GM21723 (cell line): ENCODE measurements around the gene ABLIM2.

Experiments used
- ATAC-seq: cut with Tn5 transposase; IDR thresholded peaks from one replicate; pipeline ENCODE4 v1.9.1; 2021; ENCODE audit warnings: mild to moderate bottlenecking, moderate library complexity; ENCODE audit not compliant: unreplicated experiment

Gene ABLIM2

DNA sequence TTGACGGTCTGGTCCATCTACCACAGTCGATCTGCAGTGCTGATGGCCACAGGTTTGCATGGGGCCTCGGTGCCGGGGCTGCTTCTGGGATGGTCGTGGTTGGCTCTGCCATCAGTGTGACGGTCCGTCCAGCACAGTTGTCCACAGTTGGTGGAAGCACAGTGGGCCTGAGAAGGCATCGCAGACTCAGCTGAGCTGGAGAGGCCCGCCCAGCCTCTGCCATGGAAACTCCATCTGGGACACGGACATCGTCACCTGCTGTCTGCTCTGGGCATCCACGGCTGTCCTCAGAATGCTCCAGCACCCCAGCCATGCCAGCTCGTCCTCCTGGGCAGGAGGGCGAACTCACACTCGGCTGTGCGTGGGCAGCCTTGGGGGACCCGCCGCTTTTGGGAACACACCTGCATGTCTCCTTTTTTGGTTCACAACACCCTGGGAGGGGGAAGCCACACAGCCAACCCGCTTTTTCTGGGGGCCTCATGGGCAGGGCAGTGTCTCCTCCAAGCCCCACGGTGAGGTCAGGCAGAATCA lies 33.0 kb downstream of the ABLIM2 start:
- ATAC-seq: no peak

DNA sequence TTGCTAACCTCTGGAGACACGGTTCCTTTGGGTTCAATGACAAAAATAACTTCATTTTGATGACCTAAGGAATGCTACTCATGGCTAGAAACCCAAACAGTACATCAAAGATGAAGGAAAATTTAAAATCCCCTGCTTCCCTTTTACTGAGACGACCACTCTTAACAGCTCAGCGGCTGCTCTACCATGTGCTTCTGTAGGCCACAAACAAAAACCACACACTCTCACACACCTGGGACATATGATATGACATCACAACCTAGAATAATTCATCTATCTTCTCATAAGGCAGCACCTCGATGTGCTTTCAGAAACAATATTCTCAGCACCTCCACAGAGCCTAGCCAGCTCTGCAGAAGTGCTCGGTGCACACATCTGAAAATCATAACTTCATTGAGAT lies 34.7 kb downstream of the ABLIM2 start:
- ATAC-seq: no peak

DNA sequence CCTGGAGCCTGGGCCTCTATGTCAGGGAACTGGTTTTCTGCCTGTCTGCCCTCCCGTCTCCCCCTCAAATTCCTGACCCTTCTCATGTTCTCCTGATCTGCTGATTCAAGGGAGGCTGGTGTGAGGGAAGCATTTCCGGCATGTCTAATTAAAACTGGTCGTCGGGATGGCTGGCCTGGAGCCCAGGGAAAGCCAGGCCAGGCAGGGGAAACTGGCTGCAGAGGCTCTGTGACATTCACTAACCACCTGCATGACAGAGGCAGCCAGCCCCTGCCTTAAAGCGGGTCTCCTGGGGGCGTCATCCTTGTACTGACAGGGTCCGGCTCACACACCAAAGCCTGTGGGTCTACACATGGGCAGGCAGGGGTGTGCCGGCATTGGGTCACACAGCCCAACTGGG lies 35.2 kb downstream of the ABLIM2 start:
- ATAC-seq: no peak

DNA sequence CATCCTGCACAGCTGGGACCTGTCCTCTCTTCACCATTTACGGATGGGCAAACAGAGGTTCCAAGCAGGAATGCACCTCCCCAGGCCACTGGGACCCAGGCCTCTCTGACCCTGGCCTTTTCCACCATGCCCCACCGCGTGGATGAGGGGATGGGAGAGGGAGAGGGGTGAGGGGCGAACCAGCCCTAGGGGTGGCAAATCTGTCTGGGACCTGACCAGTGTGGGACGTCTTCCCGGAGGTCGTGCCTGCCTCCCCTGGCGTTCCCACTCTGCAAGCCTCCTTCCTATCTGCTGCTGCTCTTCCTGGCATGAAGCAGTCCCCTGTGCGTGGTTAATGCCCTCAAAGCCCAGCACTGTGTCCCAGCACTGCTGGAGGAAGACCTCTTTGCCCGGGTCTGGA lies 35.9 kb downstream of the ABLIM2 start:
- no peak for ATAC-seq

DNA sequence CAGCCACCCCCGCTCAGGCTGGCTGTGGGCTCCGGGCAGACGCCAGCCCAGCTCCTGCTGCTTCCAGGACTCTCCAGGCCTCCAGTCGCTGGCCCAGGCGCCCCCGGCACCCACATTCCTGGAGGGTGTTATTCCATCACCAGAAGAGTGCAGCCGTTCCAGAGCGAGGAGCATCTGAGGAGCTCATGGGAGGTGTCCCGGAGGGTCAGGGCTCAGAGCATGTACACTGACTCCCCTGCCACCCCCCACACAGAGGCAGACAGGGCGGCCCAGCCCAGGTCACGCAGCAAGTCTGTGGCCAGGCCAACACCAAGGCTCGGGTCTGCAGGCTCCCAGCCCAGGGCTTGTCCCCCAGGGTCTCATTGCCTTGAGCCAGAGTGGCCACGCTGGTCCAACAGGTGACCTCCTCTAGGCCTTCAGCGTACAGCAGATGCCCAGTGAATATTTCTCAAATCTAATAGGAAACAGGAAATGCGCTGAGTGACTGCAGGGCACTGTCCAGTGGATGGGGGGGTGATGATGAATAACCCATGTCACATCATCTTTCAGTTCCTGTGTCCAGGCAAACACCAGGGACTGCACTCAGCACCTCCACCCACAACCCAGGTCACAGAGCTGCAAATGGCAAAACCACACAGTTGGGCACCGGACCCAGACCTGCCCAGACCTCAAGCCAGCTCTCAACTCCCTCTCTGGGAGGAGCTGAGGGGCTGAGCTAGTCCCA lies 37.2 kb downstream of the ABLIM2 start:
- ATAC-seq: no peak

DNA sequence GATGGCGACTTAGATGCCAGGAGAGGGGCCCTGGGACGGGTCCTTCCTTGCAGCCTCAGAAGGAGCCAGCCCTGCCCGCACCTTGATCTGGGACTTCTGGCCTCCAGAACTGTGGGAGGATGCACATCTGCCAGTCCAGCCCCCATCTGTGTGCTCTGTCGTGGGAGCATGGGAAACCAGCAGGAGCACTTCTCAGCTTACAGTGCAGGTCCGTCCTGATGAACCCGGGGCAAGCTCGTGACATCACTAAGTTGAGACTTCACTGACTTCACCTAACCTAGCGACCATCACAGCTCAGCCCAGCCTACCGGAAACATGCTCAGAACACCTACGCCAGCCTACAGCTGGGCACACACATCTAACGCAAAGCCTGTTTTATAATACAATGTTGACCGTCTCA lies 38.1 kb downstream of the ABLIM2 start:
- no peak for ATAC-seq

DNA sequence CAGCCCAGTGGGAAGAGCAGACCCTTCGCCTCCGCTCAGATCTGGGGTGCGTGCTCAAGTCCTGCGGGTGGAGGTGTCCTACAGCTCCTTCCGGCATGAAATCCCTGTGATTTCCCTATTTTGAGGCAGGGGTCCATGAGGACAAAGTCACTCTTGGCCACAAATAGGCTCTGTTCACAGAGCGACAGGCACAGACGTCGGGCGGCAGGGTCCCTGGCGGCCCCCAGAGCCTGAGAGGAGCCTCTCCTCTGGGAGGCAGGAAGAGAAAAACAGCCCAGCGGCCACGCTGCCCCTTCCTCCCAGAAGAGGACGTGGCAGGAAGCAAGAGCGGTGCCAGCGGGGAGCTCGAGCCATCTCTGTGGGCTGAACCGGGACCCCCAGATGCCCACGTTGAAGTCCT lies 38.7 kb downstream of the ABLIM2 start:
- no peak for ATAC-seq

DNA sequence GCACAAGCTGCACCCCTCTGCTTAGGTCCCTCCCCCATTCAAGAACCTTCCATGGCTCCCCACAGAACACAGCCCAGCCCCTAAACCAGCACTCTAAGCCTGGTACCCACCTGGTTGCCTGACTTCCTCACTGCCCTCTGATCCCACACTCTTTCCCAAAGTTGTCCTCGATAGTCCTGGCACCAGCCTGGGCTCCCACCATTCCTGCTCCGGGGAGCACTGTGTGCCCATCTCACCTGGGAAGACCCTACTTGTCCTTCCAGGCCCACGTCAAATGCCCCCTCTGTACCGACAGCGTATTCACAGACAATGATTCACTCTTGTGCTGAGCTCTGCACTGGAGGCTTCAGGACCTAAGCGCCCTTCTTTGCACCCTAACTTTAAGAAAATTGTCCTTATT lies 40.1 kb downstream of the ABLIM2 start:
- no peak for ATAC-seq

DNA sequence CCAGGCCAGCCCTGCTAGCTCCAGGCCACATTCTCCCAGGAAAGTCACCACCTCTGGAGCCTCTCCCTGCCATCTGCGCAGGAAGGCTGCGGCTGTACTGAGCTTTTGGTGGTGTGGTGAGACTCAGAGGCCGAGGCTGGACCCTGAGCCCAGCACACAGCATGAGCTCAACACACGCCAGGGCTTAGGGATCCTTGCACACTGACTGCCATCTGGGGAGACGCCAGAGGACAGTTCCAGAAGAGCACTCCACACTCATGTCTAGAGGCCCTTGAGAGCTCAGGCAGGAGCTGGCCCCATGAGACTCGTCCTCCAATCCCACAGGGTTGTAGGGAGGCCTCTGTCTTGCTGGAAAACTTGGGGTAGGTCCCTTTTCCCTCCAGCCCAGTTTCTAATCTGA lies 40.6 kb downstream of the ABLIM2 start:
- ATAC-seq: no peak

DNA sequence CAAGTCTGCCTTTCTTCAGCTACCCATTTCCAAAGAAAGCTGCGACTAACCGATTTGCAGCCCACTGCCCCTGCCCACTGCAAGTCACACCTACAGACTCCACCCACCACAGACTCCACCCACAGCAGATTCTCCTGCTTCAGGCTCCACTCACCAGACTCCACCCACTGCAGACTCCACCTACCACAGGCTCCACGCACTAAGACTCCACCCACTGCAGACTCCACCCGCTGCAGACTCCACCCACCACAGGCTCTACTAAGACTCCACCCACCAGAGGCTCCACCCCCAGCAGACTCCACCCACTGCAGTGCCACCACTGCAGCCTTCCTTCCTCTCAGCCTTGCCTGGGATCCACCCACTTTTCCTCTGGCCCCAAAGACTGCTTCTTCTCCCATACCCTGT lies 41.3 kb downstream of the ABLIM2 start:
- ATAC-seq: no peak

DNA sequence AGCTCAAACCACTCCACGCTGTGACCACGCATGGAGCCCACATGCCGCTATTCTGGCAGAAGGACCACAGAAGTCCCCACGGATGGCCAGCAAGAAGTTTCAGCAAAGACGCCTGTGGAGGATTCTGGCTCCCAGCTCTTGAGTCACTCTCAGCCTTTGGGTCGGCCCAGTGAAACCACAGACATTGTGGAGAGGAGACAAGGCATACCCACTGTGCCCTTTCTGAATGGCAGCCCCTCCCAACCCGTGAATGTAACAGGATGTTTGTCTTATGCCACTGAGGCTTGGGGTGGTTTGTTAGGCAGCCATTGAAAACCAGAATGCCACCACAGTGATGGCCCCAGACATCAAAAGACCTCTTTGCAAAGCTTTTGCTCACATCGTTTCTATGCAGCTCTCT lies 42.7 kb downstream of the ABLIM2 start:
- ATAC-seq: no peak

DNA sequence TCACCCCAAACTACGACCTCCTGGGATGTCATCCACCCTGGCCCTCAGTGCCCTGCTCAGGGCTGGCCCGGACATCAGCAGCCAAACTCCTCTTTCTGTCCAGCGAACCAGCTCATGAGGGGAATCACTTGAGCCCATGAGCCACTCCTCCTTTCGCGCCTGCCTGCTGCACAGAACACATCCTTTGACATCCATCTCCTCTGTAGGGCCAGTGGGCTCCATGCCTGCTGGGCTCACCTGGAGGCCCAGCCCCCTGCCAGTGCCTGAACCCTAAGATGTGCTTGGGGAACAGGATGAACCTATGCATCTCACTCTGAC lies 43.5 kb downstream of the ABLIM2 start:
- ATAC-seq: no peak

DNA sequence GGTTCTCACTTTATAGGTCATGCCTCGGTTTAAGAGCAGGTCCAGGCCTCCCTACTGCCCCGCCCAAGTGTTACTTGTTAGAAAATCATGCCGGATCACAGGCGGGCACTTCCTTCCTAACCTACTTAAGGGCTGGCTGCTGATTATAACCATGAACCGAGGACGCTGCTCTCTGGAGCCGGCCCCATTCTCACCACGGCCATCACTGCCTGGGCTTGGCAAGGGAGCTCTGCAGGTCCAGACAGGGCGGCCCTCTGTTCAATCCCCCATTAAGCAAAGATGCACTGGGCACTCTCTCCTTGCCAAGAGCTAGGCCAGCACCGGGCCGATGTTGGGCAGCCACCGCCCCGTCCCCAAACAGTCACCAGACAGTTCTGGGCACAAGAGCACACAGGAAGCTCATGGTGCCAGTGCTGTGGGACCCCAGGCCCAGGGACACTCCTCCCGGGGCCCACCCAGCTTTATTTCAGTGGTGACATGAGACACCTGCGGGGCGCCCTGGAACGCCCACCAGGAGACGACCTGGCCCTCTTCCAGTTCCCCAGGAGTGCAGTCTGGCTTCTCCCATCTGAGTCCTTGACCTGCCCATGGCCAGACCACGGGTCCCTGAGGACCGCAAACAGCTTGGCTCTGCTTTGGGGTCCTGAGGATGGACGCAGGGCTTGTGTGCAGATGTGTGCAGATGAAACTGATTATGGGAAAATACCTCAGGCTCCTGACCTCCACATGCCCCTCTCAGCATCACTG lies 44.0 kb downstream of the ABLIM2 start:
- ATAC-seq: no peak

DNA sequence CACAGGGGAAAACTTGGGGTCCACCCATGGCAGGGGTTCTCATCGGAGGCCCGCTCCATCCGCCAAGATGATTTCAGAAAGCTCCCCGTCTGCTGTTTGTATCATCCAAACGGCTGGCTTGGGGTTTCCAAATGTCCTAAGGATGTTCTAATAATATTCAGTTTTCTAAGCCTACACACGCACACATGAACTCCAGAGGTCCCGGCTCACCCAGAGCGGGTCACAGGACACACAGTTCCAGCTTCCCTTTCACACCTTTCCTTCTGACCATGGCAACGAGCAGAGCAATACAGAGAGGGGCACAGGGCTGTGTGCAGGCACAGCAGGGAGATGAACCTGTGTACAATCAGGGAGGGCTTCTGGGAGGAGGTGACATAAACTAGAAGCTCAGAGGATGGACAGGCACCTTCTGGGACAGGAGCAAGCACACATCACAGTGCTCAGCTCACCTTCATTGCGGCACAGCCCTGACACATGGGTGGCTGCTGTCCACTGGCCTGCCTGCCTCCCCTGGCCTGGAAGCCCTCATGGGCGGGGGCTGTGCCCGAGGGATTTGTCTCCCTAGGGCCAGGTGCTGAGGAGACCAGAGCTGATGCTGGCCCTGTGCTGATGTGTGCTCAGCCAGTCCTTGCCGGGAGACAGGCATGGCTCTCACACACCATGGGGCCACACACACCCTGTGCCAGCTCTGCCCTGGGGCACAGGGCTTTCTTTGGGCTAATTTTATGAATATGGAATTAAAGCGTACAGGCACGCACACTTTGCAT lies 44.8 kb downstream of the ABLIM2 start:
- ATAC-seq: no peak

DNA sequence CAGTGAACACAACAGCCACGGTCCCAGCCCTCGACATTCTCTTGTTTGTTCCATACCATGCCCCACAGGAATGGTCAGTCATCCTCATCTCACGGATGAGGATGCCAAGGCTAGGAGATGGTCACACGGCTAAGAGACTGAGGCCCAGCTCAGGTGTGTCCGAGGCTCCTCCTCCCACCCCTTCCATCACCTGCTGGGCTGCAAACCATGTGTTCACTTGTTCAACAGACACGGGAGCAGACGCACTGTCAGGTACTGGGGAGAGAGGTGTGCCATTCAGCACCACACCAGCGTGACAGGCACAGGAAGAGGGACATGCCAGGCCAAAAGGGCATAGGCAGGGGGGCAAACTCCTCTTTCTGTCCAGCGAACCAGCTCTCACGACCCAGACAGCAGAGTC lies 45.9 kb downstream of the ABLIM2 start:
- no peak for ATAC-seq

DNA sequence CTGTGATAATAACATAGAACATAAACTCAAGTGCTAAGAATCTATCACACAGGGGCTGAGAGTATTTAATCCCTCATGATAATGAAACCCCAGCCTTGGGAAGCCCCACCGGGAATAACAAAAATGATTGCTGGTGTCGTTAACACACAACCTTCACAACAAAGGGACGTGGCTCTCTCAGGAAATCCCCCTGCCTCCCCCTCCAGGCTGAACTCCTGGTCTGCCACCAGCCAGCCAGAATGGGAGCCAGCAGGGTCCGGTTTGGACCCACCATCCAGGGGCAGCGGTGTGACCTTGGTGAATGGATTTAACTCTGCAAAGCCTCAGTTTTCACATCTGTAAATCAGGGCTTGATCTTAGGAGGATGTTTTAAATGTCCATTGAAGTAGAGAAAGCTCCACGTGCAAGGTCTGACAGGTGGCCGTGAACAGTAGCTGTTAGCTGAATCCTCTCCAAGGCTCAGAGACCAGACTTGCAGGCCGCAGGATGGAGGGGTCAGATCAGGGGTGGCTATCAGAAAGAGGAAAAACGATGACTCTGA lies 46.5 kb downstream of the ABLIM2 start:
- ATAC-seq: no peak

DNA sequence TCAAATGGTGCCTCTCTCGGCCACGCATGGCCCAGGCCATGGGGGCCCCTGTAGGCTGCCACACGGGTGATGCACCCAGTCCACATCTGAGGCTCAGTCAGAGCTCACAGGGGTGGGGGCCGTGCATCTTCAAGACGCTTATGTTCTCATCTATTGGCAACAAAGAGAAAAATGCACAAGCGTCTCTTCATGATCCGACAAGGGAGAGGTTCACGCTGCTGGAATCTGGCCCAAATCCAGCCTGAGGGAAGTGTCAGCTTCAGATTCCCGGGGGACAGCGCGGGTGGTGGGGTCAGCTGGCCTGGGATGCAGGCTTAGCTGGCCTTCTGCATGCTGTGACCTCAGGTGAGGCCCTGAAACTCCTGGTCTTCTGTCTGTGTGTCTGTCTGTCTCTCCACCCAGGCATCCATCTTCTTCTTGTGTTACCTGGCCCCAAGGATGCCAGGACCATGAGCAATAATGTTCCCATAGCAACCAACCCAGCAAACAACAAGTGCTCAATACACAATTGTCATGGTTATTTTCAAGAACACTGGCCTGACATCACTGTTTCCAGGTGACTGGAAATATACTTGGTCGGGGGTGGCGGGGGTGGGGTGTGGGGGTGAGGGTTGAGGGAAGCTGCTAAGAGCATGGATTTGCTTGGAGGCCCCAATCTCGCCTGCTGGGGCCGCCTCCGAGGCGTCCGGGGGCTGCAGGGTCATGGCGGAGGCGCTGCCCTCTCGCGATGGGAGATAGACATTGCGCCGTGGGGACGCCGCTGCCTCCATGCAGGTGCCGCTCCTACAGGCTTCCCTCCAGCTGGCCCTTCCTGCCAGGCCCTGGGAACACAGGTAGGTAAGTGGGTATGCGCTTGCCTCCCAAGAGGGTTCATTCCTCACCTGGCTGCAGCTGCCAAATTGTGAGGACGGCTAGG lies 48.3 kb downstream of the ABLIM2 start:
- no peak for ATAC-seq

DNA sequence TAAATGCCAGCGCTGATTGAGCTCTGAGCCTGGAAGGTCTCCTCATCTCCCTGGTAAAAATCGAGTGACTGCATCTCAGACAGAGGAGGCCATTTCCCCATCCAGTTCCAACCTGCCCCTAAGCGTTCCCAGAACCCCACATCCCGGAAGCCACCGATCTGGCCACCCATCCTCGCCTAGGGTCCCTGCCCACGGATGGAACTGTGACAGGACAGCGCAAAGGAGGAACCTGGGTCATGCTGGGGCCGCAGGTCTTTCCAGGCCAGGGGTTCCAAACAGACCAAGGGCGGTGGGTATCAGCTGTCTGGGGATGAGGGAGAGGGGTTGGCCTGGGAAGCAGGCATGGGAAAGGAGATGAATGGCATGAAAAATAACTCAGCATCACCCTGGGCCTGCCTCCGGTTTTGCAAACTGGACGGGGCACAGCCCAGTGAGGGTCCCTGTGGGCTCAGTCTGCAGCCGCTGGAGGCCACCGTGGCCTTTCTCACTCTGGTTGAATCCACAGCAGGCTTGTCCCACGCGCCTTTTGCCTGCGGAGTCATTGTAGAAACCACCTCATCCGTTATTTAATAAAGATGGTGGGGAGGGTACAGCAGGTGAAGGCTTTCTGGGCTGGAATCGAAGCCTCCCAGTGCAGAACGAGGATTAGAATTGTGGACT lies 49.1 kb downstream of the ABLIM2 start:
- no peak for ATAC-seq

DNA sequence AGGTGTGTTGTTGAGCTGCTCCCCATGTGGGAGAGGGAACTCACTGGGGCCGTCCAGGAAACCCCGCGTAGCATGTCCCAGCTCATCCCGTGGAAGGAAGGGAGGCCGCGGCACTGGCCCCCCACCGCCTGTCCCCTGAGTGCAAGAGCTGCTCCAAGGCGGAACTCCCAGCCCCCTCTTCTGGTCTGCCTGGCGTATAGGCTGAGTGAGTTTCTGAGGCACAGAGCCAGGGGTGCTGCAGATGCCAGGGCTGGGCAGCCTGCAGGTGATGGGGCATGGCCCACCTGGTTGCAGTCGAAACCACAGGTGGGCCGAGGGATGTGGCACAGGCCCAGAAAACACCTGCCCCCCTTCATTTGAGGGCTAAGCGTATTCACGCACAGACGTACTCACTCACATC lies 49.6 kb downstream of the ABLIM2 start:
- no peak for ATAC-seq

DNA sequence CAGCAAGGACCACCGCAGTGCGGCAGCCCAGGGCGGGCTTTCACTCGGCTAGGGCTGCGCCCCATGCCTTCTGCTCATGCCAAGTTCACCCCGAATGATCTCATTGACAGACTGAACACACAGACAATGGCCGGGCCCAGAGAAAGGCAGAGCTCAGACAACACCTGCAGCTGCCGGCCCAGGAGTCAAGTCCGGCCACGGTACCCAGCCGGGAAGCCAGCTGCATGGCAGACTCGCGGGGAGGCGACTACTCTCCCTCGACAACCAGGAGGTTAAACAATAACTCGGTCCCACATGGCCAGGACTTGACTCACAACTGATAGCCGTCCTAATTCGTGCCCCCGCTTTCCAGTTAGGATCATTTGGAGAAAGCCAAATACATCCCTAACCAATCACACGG lies 50.4 kb downstream of the ABLIM2 start:
- ATAC-seq: no peak
